C4-2B (cell line): ENCODE results near the gene TESK2.

Experiments used
- ZFX ChIP-seq: fragments of 450-650 bp; IDR thresholded peaks from 2 replicates; pipeline ENCODE4 v1.6.1; 2017
- TF ChIP-seq, protein P1 (sequence below): fragments of 450-650 bp; conservative IDR thresholded peaks from 2 replicates; pipeline ENCODE4 v1.5.1; 2017; ENCODE audit warnings: mild to moderate bottlenecking

DNA sequence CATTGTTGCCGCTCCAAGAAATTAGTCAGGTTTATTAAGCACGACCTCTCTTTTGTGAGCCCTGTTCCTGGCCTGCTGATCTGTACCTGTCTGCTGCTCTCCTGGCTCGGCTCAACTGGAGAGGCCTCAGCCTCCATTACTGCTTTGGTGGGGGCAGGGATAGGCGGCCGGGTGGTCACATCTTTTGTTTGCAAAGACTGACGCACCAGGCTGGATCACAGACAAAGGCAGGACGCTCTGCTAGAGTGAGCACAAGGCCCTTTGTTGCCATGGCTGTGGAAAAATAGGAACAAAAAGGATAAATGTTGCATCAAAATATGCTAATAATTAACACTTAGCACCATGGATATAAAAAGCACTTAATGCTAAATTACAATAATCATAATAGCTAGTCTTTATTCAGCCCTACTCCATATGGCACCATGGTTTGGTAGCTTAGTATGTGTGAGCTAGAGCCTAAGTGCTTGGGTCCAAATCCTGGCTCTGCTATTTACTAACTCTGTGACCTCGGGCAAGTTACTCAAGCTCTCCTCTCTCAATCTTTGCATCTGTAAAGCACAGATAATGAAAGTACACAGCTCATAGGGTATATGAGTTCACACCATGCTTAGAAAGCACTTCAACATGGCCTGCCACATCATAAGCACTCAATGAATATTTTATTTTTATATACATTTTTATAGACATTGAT, 193.2 kb downstream of the TESK2 start:
- TF ChIP-seq, protein P1, sequence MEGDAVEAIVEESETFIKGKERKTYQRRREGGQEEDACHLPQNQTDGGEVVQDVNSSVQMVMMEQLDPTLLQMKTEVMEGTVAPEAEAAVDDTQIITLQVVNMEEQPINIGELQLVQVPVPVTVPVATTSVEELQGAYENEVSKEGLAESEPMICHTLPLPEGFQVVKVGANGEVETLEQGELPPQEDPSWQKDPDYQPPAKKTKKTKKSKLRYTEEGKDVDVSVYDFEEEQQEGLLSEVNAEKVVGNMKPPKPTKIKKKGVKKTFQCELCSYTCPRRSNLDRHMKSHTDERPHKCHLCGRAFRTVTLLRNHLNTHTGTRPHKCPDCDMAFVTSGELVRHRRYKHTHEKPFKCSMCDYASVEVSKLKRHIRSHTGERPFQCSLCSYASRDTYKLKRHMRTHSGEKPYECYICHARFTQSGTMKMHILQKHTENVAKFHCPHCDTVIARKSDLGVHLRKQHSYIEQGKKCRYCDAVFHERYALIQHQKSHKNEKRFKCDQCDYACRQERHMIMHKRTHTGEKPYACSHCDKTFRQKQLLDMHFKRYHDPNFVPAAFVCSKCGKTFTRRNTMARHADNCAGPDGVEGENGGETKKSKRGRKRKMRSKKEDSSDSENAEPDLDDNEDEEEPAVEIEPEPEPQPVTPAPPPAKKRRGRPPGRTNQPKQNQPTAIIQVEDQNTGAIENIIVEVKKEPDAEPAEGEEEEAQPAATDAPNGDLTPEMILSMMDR = no peak
- no peak for TF ChIP-seq ZFX
